ENCODE measurements around the gene LGI2. TPM values are rescaled to one million over a fixed set of nuclear protein-coding genes. Genes with fewer than 3 reads are reported as not detected.
A peak's percentile ranks its signal among the peaks of the same experiment; 100 is the strongest.

The LGI2 gene
- total RNA-seq, 1 donor from 2014 or later, result 0.18 TPM

DNA sequence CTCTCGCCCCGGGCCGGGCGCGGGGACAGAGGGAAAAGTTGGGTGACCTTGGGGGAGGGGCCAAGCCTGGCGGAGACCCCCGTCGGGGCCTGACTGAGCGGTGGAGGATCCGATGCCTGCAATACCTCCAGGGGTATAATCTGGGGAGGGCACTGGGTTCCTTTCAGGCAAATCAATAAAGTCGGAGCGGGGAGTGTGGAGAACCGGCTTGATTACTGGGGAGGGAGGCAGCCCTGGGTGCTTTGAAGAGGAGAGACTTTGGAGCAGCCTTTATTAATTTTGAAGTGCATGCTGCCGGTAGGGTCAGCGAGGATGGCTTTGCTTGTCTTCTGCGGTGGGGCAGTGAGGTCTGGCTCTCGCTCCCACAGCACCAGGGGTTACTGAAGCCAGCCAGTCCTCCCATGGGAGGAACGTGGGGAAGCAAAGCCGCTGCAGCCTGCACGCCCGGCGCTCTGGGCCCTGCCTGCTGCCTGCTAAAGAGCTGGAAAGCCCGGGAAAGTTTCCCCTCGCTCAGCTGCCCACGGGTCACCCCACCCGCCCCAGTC lies 403 bp upstream of the LGI2 start:
- TF ChIP-seq CTCF (IDR thresholded peaks at IDR 0.05; ENCODE audit: unreplicated experiment), result no peak
- no peak overlapping the region for H3K27ac Mint-ChIP-seq (ENCODE audit: unreplicated experiment)
- peak overlapping the region; percentile 66 for H3K4me3 Mint-ChIP-seq (ENCODE audit: unreplicated experiment)
- peaks cover 6% of the 10 kb centered on the region for H3K36me3 Mint-ChIP-seq (ENCODE audit: low read depth, unreplicated experiment)
- H3K9me3 Mint-ChIP-seq (ENCODE audit: unreplicated experiment), result no peaks in the 10 kb centered on the region
- DNase-seq (ENCODE audit: low spot score), result peak; percentile 18
- no peaks in the 10 kb centered on the region for H3K4me1 Mint-ChIP-seq (ENCODE audit: unreplicated experiment)
- H3K27me3 Mint-ChIP-seq (ENCODE audit: unreplicated experiment), result peaks cover 23% of the 10 kb centered on the region

- no peak for DNase-seq (ENCODE audit: low spot score)
- Mint-ChIP-seq H3K4me1 (ENCODE audit: unreplicated experiment) (no peaks in the 10 kb centered on the region), H3K27me3 (ENCODE audit: unreplicated experiment) (peaks cover 23% of the 10 kb centered on the region), H3K4me3 (ENCODE audit: unreplicated experiment) (peak overlapping the region; percentile 83), H3K27ac (ENCODE audit: unreplicated experiment) (no peak overlapping the region), H3K36me3 (ENCODE audit: low read depth, unreplicated experiment) (peaks cover 6% of the 10 kb centered on the region), H3K9me3 (ENCODE audit: unreplicated experiment) (no peaks in the 10 kb centered on the region)
- TF ChIP-seq CTCF (IDR thresholded peaks at IDR 0.05; ENCODE audit: unreplicated experiment), result no peak
Observed at GRCh38 chr4:25029479-25030276, 1.1 kb downstream of the LGI2 start.

DNA sequence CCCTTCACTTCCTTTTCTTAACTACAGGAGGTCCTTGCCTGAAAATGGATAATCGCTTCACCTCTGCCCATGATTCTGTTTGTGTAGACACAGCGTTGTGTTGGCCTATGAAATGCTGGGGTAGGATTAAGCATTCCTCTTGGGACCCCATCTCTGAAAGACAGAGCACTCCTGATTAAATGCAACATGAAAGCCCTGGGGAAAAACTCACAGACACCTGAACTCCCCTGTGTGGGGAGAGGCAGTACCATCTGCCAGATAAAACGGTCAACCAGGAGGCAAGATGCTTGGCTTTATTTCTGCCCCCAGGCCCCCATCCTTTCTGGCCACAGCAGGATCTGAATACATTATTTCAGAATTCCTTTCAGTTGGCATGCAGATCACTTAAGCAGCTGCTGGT lies 1.9 kb downstream of the LGI2 start:
- Mint-ChIP-seq H3K4me1 (ENCODE audit: unreplicated experiment) (no peaks in the 10 kb centered on the region), H3K4me3 (ENCODE audit: unreplicated experiment) (no peak overlapping the region), H3K36me3 (ENCODE audit: low read depth, unreplicated experiment) (peaks cover 6% of the 10 kb centered on the region), H3K9me3 (ENCODE audit: unreplicated experiment) (no peaks in the 10 kb centered on the region), H3K27ac (ENCODE audit: unreplicated experiment) (no peak overlapping the region), H3K27me3 (ENCODE audit: unreplicated experiment) (peaks cover 23% of the 10 kb centered on the region)
- DNase-seq (ENCODE audit: low spot score), result no peak
- no peak for TF ChIP-seq CTCF (IDR thresholded peaks at IDR 0.05; ENCODE audit: unreplicated experiment)

GRCh38 chr4:25022766-25023165 lies 8.0 kb downstream of the LGI2 start:
- H3K9me3 Mint-ChIP-seq (ENCODE audit: unreplicated experiment), result no peaks in the 10 kb centered on the region
- no peak for TF ChIP-seq CTCF (IDR thresholded peaks at IDR 0.05; ENCODE audit: unreplicated experiment)
- no peaks in the 10 kb centered on the region for H3K36me3 Mint-ChIP-seq (ENCODE audit: low read depth, unreplicated experiment)
- no peaks in the 10 kb centered on the region for H3K4me1 Mint-ChIP-seq (ENCODE audit: unreplicated experiment)
- no peak overlapping the region for H3K27ac Mint-ChIP-seq (ENCODE audit: unreplicated experiment)
- peaks cover 2% of the 10 kb centered on the region for H3K27me3 Mint-ChIP-seq (ENCODE audit: unreplicated experiment)
- DNase-seq (ENCODE audit: low spot score), result no peak
- H3K4me3 Mint-ChIP-seq (ENCODE audit: unreplicated experiment), result no peak overlapping the region

GRCh38 chr4:25021216-25021615 lies 9.5 kb downstream of the LGI2 start:
- no peaks in the 10 kb centered on the region for H3K27me3 Mint-ChIP-seq (ENCODE audit: unreplicated experiment)
- no peak overlapping the region for H3K27ac Mint-ChIP-seq (ENCODE audit: unreplicated experiment)
- H3K9me3 Mint-ChIP-seq (ENCODE audit: unreplicated experiment), result no peaks in the 10 kb centered on the region
- DNase-seq (ENCODE audit: low spot score), result no peak
- TF ChIP-seq CTCF (IDR thresholded peaks at IDR 0.05; ENCODE audit: unreplicated experiment), result no peak
- no peak overlapping the region for H3K4me3 Mint-ChIP-seq (ENCODE audit: unreplicated experiment)
- H3K4me1 Mint-ChIP-seq (ENCODE audit: unreplicated experiment), result no peaks in the 10 kb centered on the region
- H3K36me3 Mint-ChIP-seq (ENCODE audit: low read depth, unreplicated experiment), result no peaks in the 10 kb centered on the region

Measured in endothelial cell (in vitro differentiated cells).